GM12878 (cell line): Measurements from ENCODE around the gene PRMT3. TPM values are rescaled to one million over a fixed set of nuclear protein-coding genes. Genes with fewer than 3 reads are reported as not detected.

Source experiments
- ATAC-seq: fragments of 200-7000 bp; cut with Tn5 transposase; 3 replicates; pipeline ENCODE4 v1.9.1; 2020; ENCODE audit warnings: mild to moderate bottlenecking, moderate library complexity
- BruUV-seq: library from RNA; stranded (reverse); fragments of 400-500 nt; replicated peaks from 2 replicates; lab custom pipeline; 2021; lab: Mats Ljungman, UMichigan
- CTCF ChIA-PET: fragments of 300-600 bp; sonication (Branson Sonifier 250); formaldehyde crosslinking; extraction: SDS; loops from one replicate; lab custom pipeline; 2021; ENCODE audit warnings: inconsistent platforms; lab: Yijun Ruan, JAX
- POLR2A ChIA-PET: fragments of 350-600 bp; formaldehyde crosslinking; extraction: SDS; loops from one replicate; lab custom pipeline; 2021; ENCODE audit warnings: inconsistent platforms; lab: Charles Lee
- RAD21 ChIA-PET: fragments of 300-600 bp; sonication (Branson Sonifier 250); formaldehyde crosslinking; loops from one replicate; lab custom pipeline; 2023; ENCODE audit warnings: antibody characterized with exemption; ENCODE audit not compliant: unreplicated experiment; lab: Charles Lee
- SMC1A ChIA-PET: fragments of 300-600 bp; sonication (Branson Sonifier 250); formaldehyde crosslinking; loops from one replicate; lab custom pipeline; 2023; ENCODE audit not compliant: unreplicated experiment, uncharacterized antibody; lab: Charles Lee
- DNase-seq: peaks from one replicate; pipeline ENCODE4 v3.0.0-alpha.2; 2011; ENCODE audit warnings: low read depth, low spot score
- FAIRE-seq: peaks from 3 replicates; lab custom pipeline; 2011; peaks lifted over from hg19 to GRCh38; lab: Jason Lieb, UNC
- H2AFZ ChIP-seq: 2 replicates; pipeline ENCODE4 v1.6.0; 2011; ENCODE audit warnings: low read depth, low read length, control low read depth; ENCODE audit not compliant: control insufficient read depth
- H3K27ac ChIP-seq: 2 replicates; pipeline ENCODE4 v1.5.1; 2011; ENCODE audit warnings: control low read depth; ENCODE audit not compliant: control insufficient read depth, insufficient read depth
- H3K27me3 ChIP-seq, 2 experiments: replicated peaks in 1 of 2; 2 replicates each; pipeline versions ENCODE4 v1.6.0 to v1.6.1; 2011; ENCODE audit warnings: low read length in 1 of 2; ENCODE audit not compliant: control insufficient read depth in 2 of 2, insufficient read depth in 2 of 2
- H3K36me3 ChIP-seq, 2 experiments: 2 replicates each; pipeline ENCODE4 v1.5.1; 2011; ENCODE audit warnings: low read length in 1 of 2; ENCODE audit not compliant: control insufficient read depth in 2 of 2, insufficient read depth in 2 of 2
- H3K4me1 ChIP-seq: 2 replicates; pipeline ENCODE4 v1.6.1; 2011; ENCODE audit warnings: mild to moderate bottlenecking, low read length, moderate library complexity, mixed read lengths; ENCODE audit not compliant: control insufficient read depth, insufficient read depth
- H3K4me2 ChIP-seq: 2 replicates; pipeline ENCODE4 v1.6.0; 2011; ENCODE audit warnings: control low read depth; ENCODE audit not compliant: control insufficient read depth, insufficient read depth
- H3K4me3 ChIP-seq: fragments of 200-600 bp; sonication (generic); 2 replicates; pipeline ENCODE4 v1.5.1; 2016
- H3K79me2 ChIP-seq: 2 replicates; pipeline ENCODE4 v1.6.0; 2011; ENCODE audit warnings: low read length; ENCODE audit not compliant: control insufficient read depth, insufficient read depth
- H3K9ac ChIP-seq: 2 replicates; pipeline ENCODE4 v1.8.0; 2011; ENCODE audit warnings: low read length, control low read depth, mixed read lengths; ENCODE audit not compliant: control insufficient read depth, insufficient read depth
- H3K9me3 ChIP-seq: replicated peaks from 3 replicates; pipeline ENCODE4 v1.5.1; 2011; ENCODE audit warnings: mild to moderate bottlenecking, low read length; ENCODE audit not compliant: control insufficient read depth, insufficient read depth
- H4K20me1 ChIP-seq: 2 replicates; pipeline ENCODE4 v1.6.0; 2011; ENCODE audit not compliant: control insufficient read depth, insufficient read depth
- ESRRA ChIP-seq: IDR thresholded peaks from 2 replicates; pipeline ENCODE4 v1.6.1; 2012; ENCODE audit warnings: mild to moderate bottlenecking, low read length, improper control_type of control experiment
- MEF2B ChIP-seq: fragments of 450-650 bp; IDR thresholded peaks from 2 replicates; pipeline ENCODE4 v1.6.1; 2018; ENCODE audit warnings: mild to moderate bottlenecking, moderate library complexity; ENCODE audit not compliant: partially characterized antibody, poor library complexity, severe bottlenecking
- MTA3 ChIP-seq: IDR thresholded peaks from 2 replicates; pipeline ENCODE4 v1.6.1; 2012; ENCODE audit warnings: low read length, inconsistent platforms, borderline replicate concordance
- NFXL1 ChIP-seq: fragments of 450-650 bp; IDR thresholded peaks from 2 replicates; pipeline ENCODE4 v1.6.1; 2017; ENCODE audit warnings: antibody characterized with exemption, mild to moderate bottlenecking, borderline replicate concordance
- RB1 ChIP-seq: fragments of 450-650 bp; formaldehyde crosslinking; IDR thresholded peaks from 2 replicates; pipeline ENCODE4 v1.6.1; 2017; ENCODE audit warnings: mild to moderate bottlenecking, borderline replicate concordance
- SMAD5 ChIP-seq: IDR thresholded peaks from 2 replicates; pipeline ENCODE4 v1.6.1; 2016; ENCODE audit warnings: antibody characterized with exemption, low read depth
- TBL1XR1 ChIP-seq: IDR thresholded peaks from 2 replicates; pipeline ENCODE4 v1.6.1; 2012; ENCODE audit warnings: low read depth, low read length, improper control_type of control experiment
- WGBS: methylation state at CpG from one replicate; pipeline ENCODE4 v1.1.6; 2016; ENCODE audit warnings: low lambda C conversion rate; ENCODE audit not compliant: insufficient replicate concordance, insufficient coverage; ENCODE audit errors: missing lambda C conversion rate; 5-methylcytosine and 5-hydroxymethylcytosine counted together
- in situ Hi-C: fragments of 300-500 bp; cut with MboI; formaldehyde crosslinking; loops from 9 replicates; pipeline ENCODE4 v1.14.3; 2018; ENCODE audit warnings: mixed read lengths
- intact Hi-C: fragments of 100-400 bp; cut with micrococcal nuclease; formaldehyde crosslinking; loops from one replicate; pipeline ENCODE4 v1.14.2; 2022; ENCODE audit not compliant: unreplicated experiment
- polyA plus RNA-seq, 11 experiments: library from polyadenylated mRNA; depleted of rRNA in 4 of 11; unstranded in 6 of 11; stranded (reverse) in 5 of 11; fragments of >200 nt; fragmentation: Nextera tagmentation in 4 of 11; fragmentation: Illumina TruSeq in 1 of 11; extraction: Ambion mirVana in 4 of 11; extraction: Trizol in 1 of 11; gene quantifications; 1 replicate in 1 of 11; 2 replicates in 10 of 11; pipeline versions ENCODE4 v1.2.1 to v1.2.3, GENCODE V29; 2011 to 2016; ENCODE audit warnings: inconsistent platforms in 2 of 11, missing spikeins in 2 of 11, low read depth in 1 of 11
- total RNA-seq, 4 experiments: library from RNA; depleted of rRNA in 3 of 4; stranded (reverse); fragments of >200 nt in 3 of 4; fragmentation: Illumina TruSeq in 1 of 4; extraction: Trizol in 1 of 4; gene quantifications; 2 replicates each; pipeline versions ENCODE4 v1.2.1 to v1.2.3, GENCODE V29; 2013 to 2021
- TF ChIP-seq, protein P1 (sequence below): fragments of 450-650 bp; IDR thresholded peaks from 2 replicates; pipeline ENCODE4 v1.6.1; 2017; ENCODE audit warnings: low read depth, mild to moderate bottlenecking, moderate library complexity
- TF ChIP-seq, protein P2 (sequence below): IDR thresholded peaks from 2 replicates; pipeline ENCODE4 v1.6.1; 2012; ENCODE audit warnings: improper control_type of control experiment, low read depth, low read length; ENCODE audit not compliant: insufficient replicate concordance
- TF ChIP-seq, protein P3 (sequence below): IDR thresholded peaks from 2 replicates; pipeline ENCODE4 v1.6.1; 2011; ENCODE audit warnings: low read depth, mild to moderate bottlenecking, low read length, moderate library complexity, borderline replicate concordance; ENCODE audit errors: extremely low read depth
- TF ChIP-seq, protein P4 (sequence below): fragments of 450-650 bp; formaldehyde crosslinking; IDR thresholded peaks from 2 replicates; pipeline ENCODE4 v1.4.0; 2022; ENCODE audit warnings: mild to moderate bottlenecking, moderate library complexity

The PRMT3 gene
- total and polyA plus RNA-seq, 10 of the 15 experiments (the other 5 are each of a cell fraction or from before 2014, with no cell fraction given), result 13.9 to 52.1 (median 27.7) TPM

DNA sequence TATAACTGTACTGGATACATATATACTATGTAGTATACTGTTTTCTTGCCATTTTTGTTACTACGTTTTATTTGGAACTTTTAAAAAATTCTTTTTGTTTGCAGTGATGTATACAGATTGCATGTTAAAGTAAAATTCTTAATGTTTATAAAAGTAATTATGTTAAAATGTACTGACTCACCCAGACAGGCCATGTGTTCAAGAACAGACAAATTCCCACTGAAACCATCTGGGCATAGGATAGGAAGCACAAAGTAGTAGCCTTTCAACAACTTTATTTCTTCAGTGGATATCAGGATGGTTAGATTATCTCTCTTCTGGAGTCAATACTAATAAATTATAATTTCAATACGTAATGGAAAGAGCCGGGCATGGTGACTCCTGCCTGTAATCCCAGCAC lies 19.8 kb downstream of the PRMT3 start:
- H3K27me3 ChIP-seq, result no peaks in the 10 kb centered on the region
- H3K9me3 ChIP-seq, result no peaks in the 10 kb centered on the region
- BruUV-seq, result no TSS peak
- no peak overlapping the region for H3K4me2 ChIP-seq
- no peak overlapping the region for H2AFZ ChIP-seq
- ChIA-PET SMC1A (no interaction called here), RAD21 (no interaction called here), POLR2A (no interaction called here), CTCF (interaction anchor here (5.6 kb wide), 1 partner anchor 9 kb away, joined by 52 read pairs; no protein-coding TSS in a partner anchor)
- intact Hi-C loops (no loop called here), in situ Hi-C loops (no loop called here)
- H3K27ac ChIP-seq, result no peak overlapping the region
- H4K20me1 ChIP-seq, result no peaks in the 10 kb centered on the region
- H3K4me1 ChIP-seq, result no peaks in the 10 kb centered on the region
- 67% methylated on average over 3 of the region's 3 CpGs for WGBS
- DNase-seq, result no peak
- peaks cover 0 to 15% of the 10 kb centered on the region in 2 experiments; a peak in 3 of 4 replicates for H3K36me3 ChIP-seq
- H3K9ac ChIP-seq, result no peak overlapping the region
- H3K79me2 ChIP-seq, result no peaks in the 10 kb centered on the region
- no peak overlapping the region for H3K4me3 ChIP-seq
- ATAC-seq, result no peak
- FAIRE-seq, result no peak
- TF ChIP-seq NFXL1 (no peak), RB1 (no peak), MEF2B (no peak), ESRRA (no peak), TBL1XR1 (no peak), MTA3 (no peak), SMAD5 (no peak)
- TF ChIP-seq, protein P1, sequence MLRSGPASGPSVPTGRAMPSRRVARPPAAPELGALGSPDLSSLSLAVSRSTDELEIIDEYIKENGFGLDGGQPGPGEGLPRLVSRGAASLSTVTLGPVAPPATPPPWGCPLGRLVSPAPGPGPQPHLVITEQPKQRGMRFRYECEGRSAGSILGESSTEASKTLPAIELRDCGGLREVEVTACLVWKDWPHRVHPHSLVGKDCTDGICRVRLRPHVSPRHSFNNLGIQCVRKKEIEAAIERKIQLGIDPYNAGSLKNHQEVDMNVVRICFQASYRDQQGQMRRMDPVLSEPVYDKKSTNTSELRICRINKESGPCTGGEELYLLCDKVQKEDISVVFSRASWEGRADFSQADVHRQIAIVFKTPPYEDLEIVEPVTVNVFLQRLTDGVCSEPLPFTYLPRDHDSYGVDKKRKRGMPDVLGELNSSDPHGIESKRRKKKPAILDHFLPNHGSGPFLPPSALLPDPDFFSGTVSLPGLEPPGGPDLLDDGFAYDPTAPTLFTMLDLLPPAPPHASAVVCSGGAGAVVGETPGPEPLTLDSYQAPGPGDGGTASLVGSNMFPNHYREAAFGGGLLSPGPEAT, result no peak
- TF ChIP-seq, protein P2, sequence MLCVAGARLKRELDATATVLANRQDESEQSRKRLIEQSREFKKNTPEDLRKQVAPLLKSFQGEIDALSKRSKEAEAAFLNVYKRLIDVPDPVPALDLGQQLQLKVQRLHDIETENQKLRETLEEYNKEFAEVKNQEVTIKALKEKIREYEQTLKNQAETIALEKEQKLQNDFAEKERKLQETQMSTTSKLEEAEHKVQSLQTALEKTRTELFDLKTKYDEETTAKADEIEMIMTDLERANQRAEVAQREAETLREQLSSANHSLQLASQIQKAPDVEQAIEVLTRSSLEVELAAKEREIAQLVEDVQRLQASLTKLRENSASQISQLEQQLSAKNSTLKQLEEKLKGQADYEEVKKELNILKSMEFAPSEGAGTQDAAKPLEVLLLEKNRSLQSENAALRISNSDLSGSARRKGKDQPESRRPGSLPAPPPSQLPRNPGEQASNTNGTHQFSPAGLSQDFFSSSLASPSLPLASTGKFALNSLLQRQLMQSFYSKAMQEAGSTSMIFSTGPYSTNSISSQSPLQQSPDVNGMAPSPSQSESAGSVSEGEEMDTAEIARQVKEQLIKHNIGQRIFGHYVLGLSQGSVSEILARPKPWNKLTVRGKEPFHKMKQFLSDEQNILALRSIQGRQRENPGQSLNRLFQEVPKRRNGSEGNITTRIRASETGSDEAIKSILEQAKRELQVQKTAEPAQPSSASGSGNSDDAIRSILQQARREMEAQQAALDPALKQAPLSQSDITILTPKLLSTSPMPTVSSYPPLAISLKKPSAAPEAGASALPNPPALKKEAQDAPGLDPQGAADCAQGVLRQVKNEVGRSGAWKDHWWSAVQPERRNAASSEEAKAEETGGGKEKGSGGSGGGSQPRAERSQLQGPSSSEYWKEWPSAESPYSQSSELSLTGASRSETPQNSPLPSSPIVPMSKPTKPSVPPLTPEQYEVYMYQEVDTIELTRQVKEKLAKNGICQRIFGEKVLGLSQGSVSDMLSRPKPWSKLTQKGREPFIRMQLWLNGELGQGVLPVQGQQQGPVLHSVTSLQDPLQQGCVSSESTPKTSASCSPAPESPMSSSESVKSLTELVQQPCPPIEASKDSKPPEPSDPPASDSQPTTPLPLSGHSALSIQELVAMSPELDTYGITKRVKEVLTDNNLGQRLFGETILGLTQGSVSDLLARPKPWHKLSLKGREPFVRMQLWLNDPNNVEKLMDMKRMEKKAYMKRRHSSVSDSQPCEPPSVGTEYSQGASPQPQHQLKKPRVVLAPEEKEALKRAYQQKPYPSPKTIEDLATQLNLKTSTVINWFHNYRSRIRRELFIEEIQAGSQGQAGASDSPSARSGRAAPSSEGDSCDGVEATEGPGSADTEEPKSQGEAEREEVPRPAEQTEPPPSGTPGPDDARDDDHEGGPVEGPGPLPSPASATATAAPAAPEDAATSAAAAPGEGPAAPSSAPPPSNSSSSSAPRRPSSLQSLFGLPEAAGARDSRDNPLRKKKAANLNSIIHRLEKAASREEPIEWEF, result no peak
- TF ChIP-seq, protein P3, sequence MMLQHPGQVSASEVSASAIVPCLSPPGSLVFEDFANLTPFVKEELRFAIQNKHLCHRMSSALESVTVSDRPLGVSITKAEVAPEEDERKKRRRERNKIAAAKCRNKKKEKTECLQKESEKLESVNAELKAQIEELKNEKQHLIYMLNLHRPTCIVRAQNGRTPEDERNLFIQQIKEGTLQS, result no peak
- TF ChIP-seq, protein P4, sequence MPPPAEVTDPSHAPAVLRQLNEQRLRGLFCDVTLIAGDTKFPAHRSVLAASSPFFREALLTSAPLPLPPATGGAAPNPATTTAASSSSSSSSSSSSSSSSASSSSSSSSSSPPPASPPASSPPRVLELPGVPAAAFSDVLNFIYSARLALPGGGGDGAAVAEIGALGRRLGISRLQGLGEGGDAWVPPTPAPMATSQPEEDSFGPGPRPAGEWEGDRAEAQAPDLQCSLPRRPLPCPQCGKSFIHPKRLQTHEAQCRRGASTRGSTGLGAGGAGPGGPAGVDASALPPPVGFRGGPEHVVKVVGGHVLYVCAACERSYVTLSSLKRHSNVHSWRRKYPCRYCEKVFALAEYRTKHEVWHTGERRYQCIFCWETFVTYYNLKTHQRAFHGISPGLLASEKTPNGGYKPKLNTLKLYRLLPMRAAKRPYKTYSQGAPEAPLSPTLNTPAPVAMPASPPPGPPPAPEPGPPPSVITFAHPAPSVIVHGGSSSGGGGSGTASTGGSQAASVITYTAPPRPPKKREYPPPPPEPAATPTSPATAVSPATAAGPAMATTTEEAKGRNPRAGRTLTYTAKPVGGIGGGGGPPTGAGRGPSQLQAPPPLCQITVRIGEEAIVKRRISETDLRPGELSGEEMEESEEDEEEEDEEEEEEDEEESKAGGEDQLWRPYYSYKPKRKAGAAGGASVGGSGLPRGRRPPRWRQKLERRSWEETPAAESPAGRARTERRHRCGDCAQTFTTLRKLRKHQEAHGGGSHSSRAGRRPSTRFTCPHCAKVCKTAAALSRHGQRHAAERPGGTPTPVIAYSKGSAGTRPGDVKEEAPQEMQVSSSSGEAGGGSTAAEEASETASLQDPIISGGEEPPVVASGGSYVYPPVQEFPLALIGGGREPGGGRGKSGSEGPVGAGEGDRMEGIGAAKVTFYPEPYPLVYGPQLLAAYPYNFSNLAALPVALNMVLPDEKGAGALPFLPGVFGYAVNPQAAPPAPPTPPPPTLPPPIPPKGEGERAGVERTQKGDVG, result no peak
